Ramos (cell line): ENCODE measurements around the gene B4GALNT3.

Experiments used
- in situ Hi-C: fragments of 300-500 bp; cut with MboI; formaldehyde crosslinking; loops from one replicate; pipeline ENCODE4 v1.14.3; 2022; ENCODE audit warnings: low sequenced_read_pairs; ENCODE audit not compliant: unreplicated experiment

B4GALNT3 gene

GRCh38 chr12:553216-554000, 93.7 kb downstream of the B4GALNT3 start:
- in situ Hi-C loops = loop anchor here (5.0 kb wide), 1 partner anchor 106 kb away; no protein-coding TSS in a partner anchor

GRCh38 chr12:554001-554285, 94.2 kb downstream of the B4GALNT3 start:
- in situ Hi-C loops = loop anchor here (5.0 kb wide), 1 partner anchor 107 kb away; no protein-coding TSS in a partner anchor

DNA sequence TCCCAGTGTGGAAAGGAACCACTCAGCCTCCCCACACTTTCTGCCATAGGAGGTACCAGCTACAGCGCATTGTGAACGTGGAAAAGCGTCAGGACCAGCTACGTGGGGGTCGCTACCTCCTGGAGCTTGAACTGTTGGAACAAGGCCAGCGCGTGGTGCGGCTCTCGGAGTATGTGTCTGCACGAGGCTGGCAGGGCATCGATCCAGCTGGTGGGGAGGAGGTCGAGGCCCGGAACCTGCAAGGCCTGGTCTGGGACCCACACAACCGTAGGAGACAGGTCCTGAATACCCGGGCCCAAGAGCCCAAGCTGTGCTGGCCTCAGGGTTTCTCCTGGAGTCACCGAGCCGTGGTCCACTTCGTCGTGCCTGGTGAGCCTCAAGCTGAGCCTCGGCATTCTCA, 96.8 kb downstream of the B4GALNT3 start:
- in situ Hi-C loops = no loop called here

GRCh38 chr12:558580-558979, 98.8 kb downstream of the B4GALNT3 start:
- in situ Hi-C loops = no loop called here

- in situ Hi-C loops = no loop called here
Measured at GRCh38 chr12:559208-559905, 99.6 kb downstream of the B4GALNT3 start.

DNA sequence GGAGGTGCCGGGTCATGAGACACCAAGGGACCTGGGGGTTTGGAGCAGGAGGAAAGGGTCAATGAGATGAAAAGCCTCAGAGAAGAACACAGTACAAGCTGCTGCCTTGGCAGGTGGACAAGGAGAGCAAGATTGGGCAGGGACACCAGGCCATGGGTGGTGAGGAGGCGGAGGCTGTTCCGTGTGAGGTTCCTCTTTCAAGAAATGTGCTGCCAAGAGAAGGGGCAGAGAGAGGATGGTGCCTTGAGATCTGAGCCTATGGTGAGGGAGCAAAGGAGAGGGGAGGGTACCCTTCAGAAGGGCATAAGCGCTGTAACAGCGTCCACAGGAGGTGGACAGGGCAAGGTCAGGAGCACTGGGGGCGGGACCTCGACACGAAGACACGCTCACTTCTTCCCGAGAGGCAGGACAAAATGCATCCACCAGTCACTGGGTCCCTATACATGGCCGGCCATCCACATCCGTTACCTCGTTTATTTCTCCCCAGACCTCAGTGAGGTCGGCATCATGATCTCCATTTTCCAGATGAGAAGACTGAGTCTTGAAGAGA, 100.2 kb downstream of the B4GALNT3 start:
- in situ Hi-C loops = no loop called here

GRCh38 chr12:560691-561390, 101.1 kb downstream of the B4GALNT3 start:
- in situ Hi-C loops = no loop called here

- in situ Hi-C loops = no loop called here
Measured at GRCh38 chr12:561391-561705, 101.6 kb downstream of the B4GALNT3 start.

- in situ Hi-C loops = no loop called here
Measured at GRCh38 chr12:561908-562593, 102.3 kb downstream of the B4GALNT3 start.

DNA sequence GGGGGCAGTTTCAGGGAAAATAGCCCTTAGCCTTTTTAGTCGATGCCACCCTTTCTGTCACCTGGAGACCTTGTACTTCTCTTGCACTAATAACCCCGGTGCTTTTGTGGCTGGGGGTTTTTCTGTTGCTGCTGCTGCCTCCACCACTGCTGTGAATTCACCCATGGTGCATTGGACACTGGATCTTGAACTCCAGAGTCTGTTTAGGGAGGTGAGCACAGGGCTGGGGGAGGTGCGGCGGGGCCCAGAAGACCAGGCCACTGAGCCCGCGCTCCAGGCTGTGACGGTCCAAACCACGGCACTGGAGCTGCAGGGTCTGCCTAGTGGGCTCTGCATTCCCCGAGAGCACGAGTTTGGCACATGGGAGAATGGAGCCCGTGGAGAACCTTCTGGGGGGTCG, 102.9 kb downstream of the B4GALNT3 start:
- in situ Hi-C loops = no loop called here

DNA sequence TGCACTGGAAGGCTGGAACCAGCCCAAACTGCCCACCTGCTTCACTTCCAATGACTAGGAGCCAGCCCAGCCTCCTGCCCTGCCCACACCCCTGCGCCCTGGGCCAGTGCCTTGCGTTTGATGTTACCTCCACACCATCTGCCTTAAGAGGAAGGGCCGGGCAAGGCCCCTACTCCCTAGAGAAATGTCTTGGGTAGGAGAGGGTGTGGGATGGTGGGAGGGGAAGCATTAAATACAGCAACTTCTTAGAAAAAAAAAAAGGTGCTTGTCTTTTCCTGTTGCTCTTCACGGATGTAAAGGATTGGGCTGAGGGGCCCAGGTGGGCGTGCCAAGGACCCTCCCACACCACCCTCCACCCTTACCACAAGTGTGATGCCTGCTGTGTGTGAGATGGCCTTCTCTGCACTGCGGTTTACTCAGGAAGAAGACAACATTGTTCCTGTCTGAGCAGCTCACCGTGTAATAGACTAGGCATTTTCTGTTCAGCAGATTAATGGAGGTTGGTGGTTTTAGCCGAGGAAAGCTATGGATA, 103.6 kb downstream of the B4GALNT3 start:
- in situ Hi-C loops = no loop called here

GRCh38 chr12:563787-564298, 104.1 kb downstream of the B4GALNT3 start:
- in situ Hi-C loops = no loop called here

GRCh38 chr12:565161-565560, 105.4 kb downstream of the B4GALNT3 start:
- in situ Hi-C loops = no loop called here

GRCh38 chr12:565589-566105, 105.9 kb downstream of the B4GALNT3 start:
- in situ Hi-C loops = no loop called here

DNA sequence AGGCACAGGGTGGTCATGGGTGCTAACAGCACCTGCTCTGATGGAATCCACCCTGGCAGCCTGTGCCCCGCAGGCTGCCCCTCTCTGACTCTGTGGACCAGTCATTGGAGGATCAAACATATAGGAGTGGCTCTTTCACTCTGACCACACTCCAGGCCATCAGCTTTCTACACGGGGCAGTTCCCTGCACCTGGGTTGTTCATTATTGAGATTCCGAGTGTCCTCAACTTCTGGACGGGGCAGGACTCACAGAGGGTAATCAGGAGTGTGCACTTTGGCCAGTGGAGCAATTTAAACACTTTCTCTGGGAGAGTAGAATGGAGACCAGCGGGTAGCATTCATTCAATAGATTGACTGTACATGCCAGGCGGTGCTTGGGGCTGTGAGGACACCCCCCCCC, 108.7 kb downstream of the B4GALNT3 start:
- in situ Hi-C loops = no loop called here

DNA sequence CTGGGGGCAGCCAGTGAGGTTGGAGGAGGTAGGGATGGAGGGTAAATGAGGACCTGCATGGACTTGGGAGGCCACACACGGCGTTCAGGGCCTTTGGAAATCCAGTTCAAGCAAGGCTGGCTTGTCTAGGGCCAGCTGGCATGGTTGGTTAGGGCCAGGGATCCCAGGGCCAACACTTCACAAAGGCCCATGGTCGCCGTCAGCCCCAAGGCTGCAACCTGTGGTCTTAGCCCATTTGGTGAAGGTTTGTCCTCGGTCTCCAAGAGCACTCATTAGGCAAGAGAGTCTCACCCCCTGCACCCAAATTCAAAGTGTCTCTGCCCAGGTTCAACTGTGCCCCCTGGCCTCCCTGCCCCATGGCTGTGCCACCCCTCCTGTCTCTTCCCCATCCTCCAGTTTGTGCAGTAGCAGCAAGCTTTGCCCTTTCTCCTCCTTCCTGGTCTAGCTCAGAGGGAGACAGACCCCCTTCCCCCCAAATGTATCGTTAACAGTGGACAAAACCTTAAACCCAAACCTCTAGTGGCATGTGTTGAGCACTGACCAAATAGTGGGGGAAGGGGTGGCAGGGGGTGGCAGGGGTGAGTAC, 109.4 kb downstream of the B4GALNT3 start:
- in situ Hi-C loops = no loop called here

GRCh38 chr12:569803-570434, 110.2 kb downstream of the B4GALNT3 start:
- in situ Hi-C loops = loop anchor here (10.0 kb wide), 2 partner anchors 375 to 535 kb away; partner anchors contain the start of gene RAD52

- in situ Hi-C loops = loop anchor here (10.0 kb wide), 2 partner anchors 374 to 534 kb away; partner anchors contain the start of gene RAD52
Measured at GRCh38 chr12:570435-570920, 110.7 kb downstream of the B4GALNT3 start.
